Gastrocnemius medialis (tissue), 4 donors: ENCODE data around the gene BHMT.
"Not testable (repeated sequence)": the region's sequence is repeated elsewhere in the genome, so short reads cannot be mapped to it uniquely, and the experiment has no call there.

Source experiments
- CTCF ChIP-seq, 5 experiments: fragments of 450-650 bp in 3 of 5; fragments of 200-600 bp in 2 of 5; sonication (generic) in 2 of 5; IDR thresholded peaks in 4 of 5; conservative IDR thresholded peaks in 1 of 5; 1 replicate in 4 of 5; 2 replicates in 1 of 5; pipeline ENCODE4 v1.5.1; 2016 to 2019; ENCODE audit warnings: antibody characterized with exemption in 5 of 5, mild to moderate bottlenecking in 3 of 5, moderate library complexity in 3 of 5
- POLR2A ChIP-seq, 2 donors: fragments of 450-650 bp; IDR thresholded peaks; one replicate each; pipeline ENCODE4 v1.6.1; 2017; ENCODE audit warnings: antibody characterized with exemption in 2 of 2, mild to moderate bottlenecking in 2 of 2, moderate library complexity in 2 of 2

- TF ChIP-seq CTCF (IDR thresholded peaks at IDR 0.05 in 4 of 5, conservative IDR thresholded peaks at IDR 0.05 in 1 of 5); POLR2A (IDR thresholded peaks at IDR 0.05): not testable (repeated sequence)
Observed at GRCh38 chr5:79180449-79180848, 68.8 kb downstream of the BHMT start.
